Osteoblast (primary cell): Measurements from ENCODE around the gene TPRX2. TPM values are rescaled to one million over a fixed set of nuclear protein-coding genes. Genes with fewer than 3 reads are reported as not detected.

Experiments used
- DNase-seq: peaks from one replicate; pipeline ENCODE4 v3.0.0; 2011; ENCODE audit warnings: low spot score, mixed read lengths; ENCODE audit not compliant: insufficient read length; ENCODE audit errors: missing footprints
- H2AFZ ChIP-seq: 2 replicates; pipeline ENCODE4 v1.6.0; 2011; ENCODE audit warnings: mild to moderate bottlenecking, low read length
- H3K27ac ChIP-seq: 2 replicates; pipeline ENCODE4 v1.5.1; 2011; ENCODE audit warnings: mild to moderate bottlenecking, low read depth, low read length, moderate library complexity
- H3K27me3 ChIP-seq: 2 replicates; pipeline ENCODE4 v1.6.0; 2012; ENCODE audit warnings: mild to moderate bottlenecking, control low read depth, inconsistent platforms, low read length, moderate library complexity; ENCODE audit not compliant: insufficient read depth
- H3K36me3 ChIP-seq: 2 replicates; pipeline ENCODE4 v1.5.1; 2011; ENCODE audit warnings: mild to moderate bottlenecking, low read length, control low read depth, moderate library complexity; ENCODE audit not compliant: insufficient read depth
- H3K4me1 ChIP-seq: 2 replicates; pipeline ENCODE4 v1.5.1; 2011; ENCODE audit warnings: mild to moderate bottlenecking, low read length, control low read depth, moderate library complexity; ENCODE audit not compliant: insufficient read depth
- H3K4me2 ChIP-seq: 2 replicates; pipeline ENCODE4 v1.6.0; 2011; ENCODE audit warnings: mild to moderate bottlenecking, low read length; ENCODE audit not compliant: insufficient read depth
- H3K4me3 ChIP-seq: fragments of 200-600 bp; sonication (generic); 3 replicates; pipeline ENCODE4 v1.5.1; 2012; ENCODE audit warnings: mild to moderate bottlenecking, low read length, inconsistent platforms; ENCODE audit not compliant: insufficient read depth
- H3K79me2 ChIP-seq: 2 replicates; pipeline ENCODE4 v1.6.0; 2012; ENCODE audit warnings: mild to moderate bottlenecking, low read length, control low read depth, inconsistent platforms; ENCODE audit not compliant: insufficient read depth
- H3K9me3 ChIP-seq: 2 replicates; pipeline ENCODE4 v1.5.1; 2011; ENCODE audit warnings: low read depth, low read length, control low read depth
- H4K20me1 ChIP-seq: 2 replicates; pipeline ENCODE4 v1.6.0; 2012; ENCODE audit warnings: mild to moderate bottlenecking, low read length, control low read depth; ENCODE audit not compliant: insufficient read depth
- total RNA-seq: library from RNA; depleted of rRNA; stranded (reverse); fragments of >200 nt; gene quantifications from 2 replicates; pipeline ENCODE4 v1.2.3, GENCODE V29; 2012
- TF ChIP-seq, protein P1 (sequence below): IDR thresholded peaks from 2 replicates; pipeline ENCODE4 v1.5.1; 2011; ENCODE audit warnings: mild to moderate bottlenecking, low read depth, low read length, moderate library complexity; ENCODE audit errors: extremely low read depth

Gene TPRX2
- total RNA-seq, 1 donor: not detected

DNA sequence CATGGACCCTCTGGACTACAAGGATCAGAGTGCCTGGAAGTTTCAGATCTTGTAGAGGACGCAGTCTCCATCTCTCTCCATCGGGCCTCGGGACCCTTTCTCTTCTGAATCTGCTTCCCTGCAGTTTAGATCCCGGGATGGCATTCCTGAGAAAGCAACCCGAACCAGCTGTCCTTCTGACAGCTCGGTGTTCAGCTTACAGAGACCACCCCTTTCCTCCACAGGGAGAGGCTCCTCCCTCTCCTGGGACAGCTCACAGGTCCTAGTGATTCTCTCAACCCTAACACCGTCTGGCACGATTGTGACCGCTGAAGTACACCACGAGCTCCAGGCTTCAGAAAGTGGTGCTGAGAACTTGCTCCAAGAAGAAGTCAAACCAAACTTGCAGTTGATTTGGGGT, 19.1 kb upstream of the TPRX2 start:
- Histone ChIP-seq H4K20me1 (no peaks in the 10 kb centered on the region), H2AFZ (peak overlapping the region; percentile 47), H3K27me3 (peaks cover 5% of the 10 kb centered on the region), H3K36me3 (no peaks in the 10 kb centered on the region), H3K4me2 (no peak overlapping the region), H3K4me1 (no peaks in the 10 kb centered on the region), H3K79me2 (no peaks in the 10 kb centered on the region), H3K4me3 (no peak overlapping the region), H3K27ac (no peak overlapping the region), H3K9me3 (no peaks in the 10 kb centered on the region)
- TF ChIP-seq, protein P1, sequence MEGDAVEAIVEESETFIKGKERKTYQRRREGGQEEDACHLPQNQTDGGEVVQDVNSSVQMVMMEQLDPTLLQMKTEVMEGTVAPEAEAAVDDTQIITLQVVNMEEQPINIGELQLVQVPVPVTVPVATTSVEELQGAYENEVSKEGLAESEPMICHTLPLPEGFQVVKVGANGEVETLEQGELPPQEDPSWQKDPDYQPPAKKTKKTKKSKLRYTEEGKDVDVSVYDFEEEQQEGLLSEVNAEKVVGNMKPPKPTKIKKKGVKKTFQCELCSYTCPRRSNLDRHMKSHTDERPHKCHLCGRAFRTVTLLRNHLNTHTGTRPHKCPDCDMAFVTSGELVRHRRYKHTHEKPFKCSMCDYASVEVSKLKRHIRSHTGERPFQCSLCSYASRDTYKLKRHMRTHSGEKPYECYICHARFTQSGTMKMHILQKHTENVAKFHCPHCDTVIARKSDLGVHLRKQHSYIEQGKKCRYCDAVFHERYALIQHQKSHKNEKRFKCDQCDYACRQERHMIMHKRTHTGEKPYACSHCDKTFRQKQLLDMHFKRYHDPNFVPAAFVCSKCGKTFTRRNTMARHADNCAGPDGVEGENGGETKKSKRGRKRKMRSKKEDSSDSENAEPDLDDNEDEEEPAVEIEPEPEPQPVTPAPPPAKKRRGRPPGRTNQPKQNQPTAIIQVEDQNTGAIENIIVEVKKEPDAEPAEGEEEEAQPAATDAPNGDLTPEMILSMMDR: no peak
- no peak for DNase-seq

DNA sequence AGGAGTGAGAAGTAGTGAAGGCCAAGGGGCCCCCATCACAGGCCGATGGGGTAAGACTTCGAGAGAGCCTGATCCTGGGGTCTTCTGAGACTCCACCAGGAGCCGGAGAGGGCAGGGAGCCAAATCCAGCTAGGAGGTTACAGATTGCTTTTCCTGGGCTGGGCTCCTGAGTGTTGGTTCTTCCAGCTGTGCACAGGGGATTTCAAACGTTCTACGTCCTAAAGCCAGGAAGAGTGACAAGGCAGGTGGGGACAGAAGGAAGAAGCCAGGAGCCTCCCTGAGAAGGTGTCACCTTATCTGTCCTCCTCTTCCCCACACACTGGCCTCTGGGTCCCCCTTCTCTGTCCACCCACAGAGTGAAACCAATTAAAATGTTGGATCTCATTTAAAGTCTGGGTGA, 16.1 kb upstream of the TPRX2 start:
- no peak overlapping the region for H3K27ac ChIP-seq
- no peaks in the 10 kb centered on the region for H4K20me1 ChIP-seq
- no peaks in the 10 kb centered on the region for H3K4me1 ChIP-seq
- no peaks in the 10 kb centered on the region for H3K36me3 ChIP-seq
- H2AFZ ChIP-seq: no peak overlapping the region
- DNase-seq: no peak
- no peaks in the 10 kb centered on the region for H3K9me3 ChIP-seq
- H3K4me3 ChIP-seq: no peak overlapping the region
- TF ChIP-seq, protein P1: no peak
- peaks cover 5% of the 10 kb centered on the region for H3K27me3 ChIP-seq
- no peaks in the 10 kb centered on the region for H3K79me2 ChIP-seq
- H3K4me2 ChIP-seq: no peak overlapping the region

DNA sequence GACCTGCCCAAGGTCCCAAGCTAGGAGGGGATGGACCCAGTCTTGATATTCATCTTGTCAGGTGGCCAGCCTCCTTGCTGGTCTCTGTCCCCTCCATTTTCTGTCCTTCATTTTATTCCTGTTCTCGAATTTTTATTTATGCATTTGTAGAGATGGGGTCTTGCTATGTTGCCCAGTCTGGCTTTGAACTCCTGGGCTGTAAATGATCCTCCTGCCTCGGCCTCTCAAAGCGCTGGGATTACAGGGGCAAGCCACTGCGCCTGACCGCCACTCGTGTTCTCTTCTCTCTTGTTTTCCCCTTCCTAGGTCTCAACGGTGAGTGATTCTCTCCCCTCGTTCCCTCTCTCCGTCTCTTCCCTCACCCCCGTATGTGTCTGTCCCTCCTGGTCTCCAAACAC, 10.6 kb upstream of the TPRX2 start:
- TF ChIP-seq, protein P1: no peak
- DNase-seq: no peak
- H2AFZ ChIP-seq: no peak overlapping the region
- no peaks in the 10 kb centered on the region for H3K36me3 ChIP-seq
- H4K20me1 ChIP-seq: no peaks in the 10 kb centered on the region
- no peak overlapping the region for H3K27ac ChIP-seq
- H3K4me3 ChIP-seq: no peak overlapping the region
- H3K4me2 ChIP-seq: no peak overlapping the region
- H3K27me3 ChIP-seq: peaks cover 20% of the 10 kb centered on the region
- H3K4me1 ChIP-seq: no peaks in the 10 kb centered on the region
- no peaks in the 10 kb centered on the region for H3K9me3 ChIP-seq
- H3K79me2 ChIP-seq: no peaks in the 10 kb centered on the region

DNA sequence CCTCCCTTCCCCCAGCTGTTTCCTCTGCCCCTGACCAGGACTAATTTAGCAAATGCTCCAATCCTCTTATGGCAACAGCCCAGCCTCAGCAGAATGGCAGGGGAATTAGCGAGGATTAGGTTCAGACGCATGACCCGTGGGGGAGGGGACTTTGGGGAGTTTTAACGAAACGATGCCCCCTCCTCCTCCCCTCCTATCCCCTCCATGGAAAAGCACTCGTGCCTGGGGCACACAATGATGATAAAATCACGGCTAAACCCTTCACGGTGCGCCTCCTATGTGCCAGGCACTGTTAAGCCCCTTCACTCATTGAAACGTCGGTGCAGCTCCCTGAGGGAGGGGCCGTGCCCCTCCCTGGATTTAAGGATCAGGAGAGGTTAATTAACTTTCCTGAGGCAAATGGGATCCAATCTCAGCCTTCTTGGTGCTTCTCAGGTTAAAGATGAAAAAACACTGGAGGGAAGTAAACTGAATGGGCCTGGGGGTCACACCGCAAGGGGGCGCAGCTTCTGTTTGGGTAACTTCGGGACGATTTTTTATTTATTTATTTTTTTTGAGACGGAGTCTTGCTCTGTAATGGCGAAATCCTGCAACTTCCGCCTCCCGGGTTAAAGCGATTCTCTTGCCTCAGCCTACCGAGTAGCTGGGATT, 10.1 kb upstream of the TPRX2 start:
- H3K4me3 ChIP-seq: no peak overlapping the region
- no peak overlapping the region for H3K4me2 ChIP-seq
- H3K27ac ChIP-seq: no peak overlapping the region
- no peaks in the 10 kb centered on the region for H3K36me3 ChIP-seq
- DNase-seq: no peak
- H3K27me3 ChIP-seq: peaks cover 20% of the 10 kb centered on the region
- no peaks in the 10 kb centered on the region for H4K20me1 ChIP-seq
- TF ChIP-seq, protein P1: peak; percentile 54
- no peaks in the 10 kb centered on the region for H3K79me2 ChIP-seq
- no peak overlapping the region for H2AFZ ChIP-seq
- H3K4me1 ChIP-seq: no peaks in the 10 kb centered on the region
- H3K9me3 ChIP-seq: no peaks in the 10 kb centered on the region
